Measurements from ENCODE around the gene DAGLA.

DNA sequence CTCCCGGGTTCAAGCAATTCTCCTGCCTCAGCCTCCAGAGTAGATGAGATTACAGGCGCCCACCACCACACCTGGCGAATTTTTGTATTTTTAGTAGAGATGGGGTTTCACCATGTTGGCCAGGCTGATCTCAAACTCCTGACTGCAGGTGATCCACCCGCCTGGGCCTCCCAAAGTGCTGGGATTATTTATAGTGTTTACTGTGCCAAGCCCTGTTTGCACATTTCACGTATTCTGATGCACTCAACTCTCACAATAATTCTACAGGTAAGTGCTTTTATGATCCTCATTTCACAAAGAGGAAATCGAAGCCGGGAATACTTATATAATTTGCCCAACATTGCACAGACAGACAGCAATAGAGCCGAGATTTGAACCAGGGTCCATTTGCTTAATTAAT, 38.0 kb upstream of the DAGLA start:
- TF ChIP-seq, protein P1, sequence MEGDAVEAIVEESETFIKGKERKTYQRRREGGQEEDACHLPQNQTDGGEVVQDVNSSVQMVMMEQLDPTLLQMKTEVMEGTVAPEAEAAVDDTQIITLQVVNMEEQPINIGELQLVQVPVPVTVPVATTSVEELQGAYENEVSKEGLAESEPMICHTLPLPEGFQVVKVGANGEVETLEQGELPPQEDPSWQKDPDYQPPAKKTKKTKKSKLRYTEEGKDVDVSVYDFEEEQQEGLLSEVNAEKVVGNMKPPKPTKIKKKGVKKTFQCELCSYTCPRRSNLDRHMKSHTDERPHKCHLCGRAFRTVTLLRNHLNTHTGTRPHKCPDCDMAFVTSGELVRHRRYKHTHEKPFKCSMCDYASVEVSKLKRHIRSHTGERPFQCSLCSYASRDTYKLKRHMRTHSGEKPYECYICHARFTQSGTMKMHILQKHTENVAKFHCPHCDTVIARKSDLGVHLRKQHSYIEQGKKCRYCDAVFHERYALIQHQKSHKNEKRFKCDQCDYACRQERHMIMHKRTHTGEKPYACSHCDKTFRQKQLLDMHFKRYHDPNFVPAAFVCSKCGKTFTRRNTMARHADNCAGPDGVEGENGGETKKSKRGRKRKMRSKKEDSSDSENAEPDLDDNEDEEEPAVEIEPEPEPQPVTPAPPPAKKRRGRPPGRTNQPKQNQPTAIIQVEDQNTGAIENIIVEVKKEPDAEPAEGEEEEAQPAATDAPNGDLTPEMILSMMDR (IDR thresholded peaks at IDR 0.05) = no peak
- TF ChIP-seq EZH2 (IDR thresholded peaks at IDR 0.05) = no peak

Measured in neural progenitor cell (in vitro differentiated cells).